Measurements from ENCODE around the gene TMEM30B. TPM values are rescaled to one million over a fixed set of nuclear protein-coding genes. Genes with fewer than 3 reads are reported as not detected.

TMEM30B gene
- total and polyA plus RNA-seq, 2 of the 8 experiments (the other 6 are each of a cell fraction or from before 2014, with no cell fraction given) = 11.2 to 18.7 TPM

- TF ChIP-seq CBX5 (IDR thresholded peaks at IDR 0.05; ENCODE audit: low read depth, low read length) (no peak), NANOG (IDR thresholded peaks at IDR 0.05; ENCODE audit: insufficient read depth, low read depth, low read length, poor library complexity, severe bottlenecking) (no peak)
Measured at GRCh38 chr14:61244009-61244408, 37.1 kb downstream of the TMEM30B start (continued).

Data from H1 (cell line).